ENCODE results near the gene IL20RA. TPM values are rescaled to one million over a fixed set of nuclear protein-coding genes. Genes with fewer than 3 reads are reported as not detected.
"Not testable (repeated sequence)": the region's sequence is repeated elsewhere in the genome, so short reads cannot be mapped to it uniquely, and the experiment has no call there.

The IL20RA gene
- total and polyA plus RNA-seq, 9 donors = 16.0 to 38.7 (median 23.5) TPM

DNA sequence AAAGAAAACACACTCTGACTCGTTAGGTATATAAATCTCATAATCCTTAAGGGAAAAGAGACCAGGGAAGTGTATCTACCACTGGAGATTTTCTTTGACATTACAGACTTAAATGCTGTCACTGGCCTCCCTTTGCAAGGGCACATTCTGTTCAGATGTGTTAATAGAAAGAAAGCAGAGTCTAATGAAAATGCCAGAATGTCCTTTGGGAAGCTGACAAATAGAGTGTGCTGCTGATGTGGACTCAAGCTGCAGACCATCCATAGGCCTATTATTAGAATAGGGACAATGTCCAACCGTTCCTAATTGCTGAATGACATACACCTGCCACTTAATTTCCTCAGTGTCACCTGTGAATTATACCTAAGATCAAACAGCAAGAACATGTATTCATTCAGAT, 81.5 kb downstream of the IL20RA start:
- H3K36me3 ChIP-seq (ENCODE audit: control insufficient read depth, insufficient read depth, low read length) = no peaks in the 10 kb centered on the region
- H3K27ac ChIP-seq (ENCODE audit: low read length) = no peak overlapping the region
- peaks cover 3% of the 10 kb centered on the region for H3K4me1 ChIP-seq (ENCODE audit: control insufficient read depth, insufficient read depth, low read length)
- no peaks in the 10 kb centered on the region for H3K9me3 ChIP-seq (replicated peaks; ENCODE audit: control insufficient read depth, low read depth, low read length)
- 17% methylated on average over 1 of the region's 2 CpGs for WGBS (ENCODE audit: insufficient coverage)
- H3K27me3 ChIP-seq (ENCODE audit: control insufficient read depth, insufficient read depth, low read length) = no peaks in the 10 kb centered on the region
- no peak overlapping the region for H3K4me3 ChIP-seq (ENCODE audit: low read length)
- DNase-seq = no peak

DNA sequence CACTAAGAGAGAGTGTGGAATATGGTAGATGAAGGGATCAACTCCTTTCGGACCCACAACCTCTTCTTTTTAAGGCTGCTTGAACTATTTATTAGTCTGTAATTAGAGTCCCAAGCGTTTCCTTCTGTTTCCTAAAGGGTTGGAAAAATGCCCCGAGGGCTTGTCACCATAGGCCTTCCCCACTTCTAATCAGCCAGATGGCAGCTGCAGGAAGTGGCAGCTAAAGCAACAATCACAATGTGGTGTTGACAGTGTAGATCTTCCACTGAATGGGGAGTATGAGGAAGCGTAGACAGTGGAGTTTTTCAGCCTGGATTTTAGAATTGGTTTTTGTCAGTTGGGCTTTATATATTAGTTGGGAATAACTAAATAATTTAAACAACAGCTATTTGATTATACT, 82.1 kb downstream of the IL20RA start:
- H3K9me3 ChIP-seq (replicated peaks; ENCODE audit: control insufficient read depth, low read depth, low read length) = no peaks in the 10 kb centered on the region
- no peaks in the 10 kb centered on the region for H3K27me3 ChIP-seq (ENCODE audit: control insufficient read depth, insufficient read depth, low read length)
- WGBS (ENCODE audit: insufficient coverage) = no CpG with 5 or more reads among the region's 4 CpGs
- DNase-seq = peak; percentile 40
- no peaks in the 10 kb centered on the region for H3K36me3 ChIP-seq (ENCODE audit: control insufficient read depth, insufficient read depth, low read length)
- peaks cover 3% of the 10 kb centered on the region for H3K4me1 ChIP-seq (ENCODE audit: control insufficient read depth, insufficient read depth, low read length)
- no peak overlapping the region for H3K4me3 ChIP-seq (ENCODE audit: low read length)
- no peak overlapping the region for H3K27ac ChIP-seq (ENCODE audit: low read length)

DNA sequence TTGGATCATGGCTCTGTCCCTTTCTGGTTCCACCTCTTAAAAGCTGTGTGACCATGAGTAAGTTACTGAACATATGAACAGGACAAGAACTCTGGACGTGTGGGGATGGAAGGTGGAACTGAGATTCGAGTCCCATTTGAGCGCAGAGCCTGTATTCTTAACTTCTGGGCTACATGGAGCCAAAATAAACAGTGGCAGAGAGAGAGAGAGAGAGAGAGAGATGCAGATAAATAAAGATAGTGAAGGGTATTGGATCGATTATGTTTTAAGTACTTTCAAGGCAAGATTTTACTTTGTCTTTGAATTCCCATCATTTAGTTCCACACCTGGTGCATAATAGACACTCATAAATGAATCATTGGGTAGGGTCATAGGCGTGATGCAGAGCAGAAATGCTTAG, 82.9 kb downstream of the IL20RA start:
- Histone ChIP-seq H3K4me1 (ENCODE audit: control insufficient read depth, insufficient read depth, low read length) (peaks cover 7% of the 10 kb centered on the region), H3K27me3 (ENCODE audit: control insufficient read depth, insufficient read depth, low read length) (no peaks in the 10 kb centered on the region), H3K27ac (ENCODE audit: low read length) (no peak overlapping the region), H3K36me3 (ENCODE audit: control insufficient read depth, insufficient read depth, low read length) (no peaks in the 10 kb centered on the region), H3K9me3 (replicated peaks; ENCODE audit: control insufficient read depth, low read depth, low read length) (no peaks in the 10 kb centered on the region), H3K4me3 (ENCODE audit: low read length) (no peak overlapping the region)
- WGBS (ENCODE audit: insufficient coverage) = 84% methylated on average over 3 of the region's 5 CpGs
- DNase-seq = no peak

DNA sequence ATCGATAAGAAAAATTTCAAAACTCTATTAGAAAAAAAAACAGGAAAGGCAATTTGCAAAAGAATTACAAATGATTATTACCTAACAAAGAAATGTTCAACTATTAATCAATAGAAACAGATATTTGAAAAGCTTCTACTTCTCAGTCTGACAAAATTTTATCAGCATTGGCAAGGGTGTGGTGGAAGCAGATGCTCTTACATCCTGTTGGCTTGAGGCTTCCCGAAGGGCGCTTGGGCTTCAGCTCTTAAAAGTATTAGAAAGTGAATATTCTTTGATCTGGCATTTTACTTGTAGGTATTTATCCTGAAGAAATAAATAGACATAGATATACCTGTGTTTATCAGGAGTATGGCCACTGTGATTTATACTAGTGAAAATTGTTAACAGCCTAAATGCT, 84.0 kb downstream of the IL20RA start:
- H3K9me3 ChIP-seq (replicated peaks; ENCODE audit: control insufficient read depth, low read depth, low read length) = no peaks in the 10 kb centered on the region
- no CpG with 5 or more reads among the region's 3 CpGs for WGBS (ENCODE audit: insufficient coverage)
- no peak for DNase-seq
- H3K27me3 ChIP-seq (ENCODE audit: control insufficient read depth, insufficient read depth, low read length) = no peaks in the 10 kb centered on the region
- no peak overlapping the region for H3K4me3 ChIP-seq (ENCODE audit: low read length)
- H3K36me3 ChIP-seq (ENCODE audit: control insufficient read depth, insufficient read depth, low read length) = no peaks in the 10 kb centered on the region
- peaks cover 7% of the 10 kb centered on the region for H3K4me1 ChIP-seq (ENCODE audit: control insufficient read depth, insufficient read depth, low read length)
- no peak overlapping the region for H3K27ac ChIP-seq (ENCODE audit: low read length)

DNA sequence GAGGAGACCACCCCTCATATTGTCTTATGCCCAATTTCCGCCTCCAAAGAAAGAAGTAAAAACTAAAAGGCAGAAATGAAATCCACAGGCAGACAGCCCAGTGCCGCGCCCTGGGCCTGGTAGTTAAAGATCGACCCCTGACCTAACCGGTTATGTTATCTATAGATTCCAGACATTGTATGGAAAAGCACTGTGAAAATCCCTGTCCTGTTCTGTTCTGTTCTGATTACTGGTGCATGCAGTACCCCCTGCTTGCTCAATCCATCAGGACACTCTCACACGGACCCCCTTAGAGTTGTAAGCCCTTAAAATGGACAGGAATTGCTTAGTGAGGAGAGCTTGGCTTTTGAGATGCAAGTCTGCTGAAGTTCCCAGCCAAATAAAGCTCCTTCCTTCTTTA, 84.8 kb downstream of the IL20RA start:
- no CpG with 5 or more reads among the region's 6 CpGs for WGBS (ENCODE audit: insufficient coverage)

DNA sequence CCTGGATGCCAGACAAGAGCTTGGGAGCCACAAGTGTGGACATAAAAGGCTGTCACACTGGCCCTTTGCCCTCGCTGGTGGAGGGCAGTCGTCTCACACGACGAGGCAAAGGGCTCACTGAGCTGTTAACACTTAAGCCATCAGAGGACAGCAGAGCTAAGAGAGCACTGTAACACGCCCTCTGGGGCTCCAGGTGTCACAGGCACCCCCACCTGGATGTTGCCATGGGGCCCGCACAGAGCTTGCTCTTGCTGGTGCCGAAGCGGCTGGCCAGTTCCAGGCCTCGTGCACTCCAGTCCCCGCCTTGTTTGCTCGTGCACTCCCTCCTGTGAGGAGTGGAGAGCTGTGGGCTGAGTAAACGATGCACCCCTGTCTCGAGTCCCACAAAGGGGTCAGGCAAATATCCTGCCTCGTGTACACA, 85.3 kb downstream of the IL20RA start:
- DNase-seq = no peak
- Histone ChIP-seq H3K4me3 (ENCODE audit: low read length) (no peak overlapping the region), H3K36me3 (ENCODE audit: control insufficient read depth, insufficient read depth, low read length) (no peaks in the 10 kb centered on the region), H3K4me1 (ENCODE audit: control insufficient read depth, insufficient read depth, low read length) (peaks cover 7% of the 10 kb centered on the region), H3K27me3 (ENCODE audit: control insufficient read depth, insufficient read depth, low read length) (no peaks in the 10 kb centered on the region), H3K27ac (ENCODE audit: low read length) (no peak overlapping the region), H3K9me3 (replicated peaks; ENCODE audit: control insufficient read depth, low read depth, low read length) (no peaks in the 10 kb centered on the region)
- 38% methylated on average over 10 of the region's 14 CpGs for WGBS (ENCODE audit: insufficient coverage)

More for the DNA sequence above, 84.8 kb downstream of the IL20RA start:
- not testable (repeated sequence) for H3K27ac ChIP-seq (ENCODE audit: low read length); DNase-seq; H3K36me3 ChIP-seq (ENCODE audit: control insufficient read depth, insufficient read depth, low read length); H3K4me3 ChIP-seq (ENCODE audit: low read length); H3K27me3 ChIP-seq (ENCODE audit: control insufficient read depth, insufficient read depth, low read length); H3K9me3 ChIP-seq (replicated peaks; ENCODE audit: control insufficient read depth, low read depth, low read length); H3K4me1 ChIP-seq (ENCODE audit: control insufficient read depth, insufficient read depth, low read length)

DNA sequence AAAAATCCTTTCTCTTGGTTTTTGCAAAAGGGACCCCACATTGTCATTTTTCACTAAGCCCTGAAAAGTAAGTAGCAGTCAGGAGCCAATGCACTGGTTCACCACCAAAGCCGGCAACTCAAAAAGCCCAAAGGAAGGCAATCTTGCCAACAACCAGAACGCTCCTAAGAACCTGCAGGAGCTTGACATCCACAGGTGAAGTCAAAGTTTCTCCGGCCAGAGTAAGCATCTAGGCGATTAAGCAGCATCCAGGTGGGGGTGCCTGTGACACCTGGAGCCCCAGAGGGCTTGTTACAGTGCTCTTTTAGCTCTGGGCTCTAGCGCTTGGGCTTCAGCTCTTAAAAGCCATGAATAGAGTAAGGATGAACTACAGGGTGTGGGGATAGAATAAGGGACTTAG, 86.6 kb downstream of the IL20RA start:
- H3K27me3 ChIP-seq (ENCODE audit: control insufficient read depth, insufficient read depth, low read length) = no peaks in the 10 kb centered on the region
- WGBS (ENCODE audit: insufficient coverage) = 75% methylated on average over 4 of the region's 5 CpGs
- no peaks in the 10 kb centered on the region for H3K9me3 ChIP-seq (replicated peaks; ENCODE audit: control insufficient read depth, low read depth, low read length)

DNA sequence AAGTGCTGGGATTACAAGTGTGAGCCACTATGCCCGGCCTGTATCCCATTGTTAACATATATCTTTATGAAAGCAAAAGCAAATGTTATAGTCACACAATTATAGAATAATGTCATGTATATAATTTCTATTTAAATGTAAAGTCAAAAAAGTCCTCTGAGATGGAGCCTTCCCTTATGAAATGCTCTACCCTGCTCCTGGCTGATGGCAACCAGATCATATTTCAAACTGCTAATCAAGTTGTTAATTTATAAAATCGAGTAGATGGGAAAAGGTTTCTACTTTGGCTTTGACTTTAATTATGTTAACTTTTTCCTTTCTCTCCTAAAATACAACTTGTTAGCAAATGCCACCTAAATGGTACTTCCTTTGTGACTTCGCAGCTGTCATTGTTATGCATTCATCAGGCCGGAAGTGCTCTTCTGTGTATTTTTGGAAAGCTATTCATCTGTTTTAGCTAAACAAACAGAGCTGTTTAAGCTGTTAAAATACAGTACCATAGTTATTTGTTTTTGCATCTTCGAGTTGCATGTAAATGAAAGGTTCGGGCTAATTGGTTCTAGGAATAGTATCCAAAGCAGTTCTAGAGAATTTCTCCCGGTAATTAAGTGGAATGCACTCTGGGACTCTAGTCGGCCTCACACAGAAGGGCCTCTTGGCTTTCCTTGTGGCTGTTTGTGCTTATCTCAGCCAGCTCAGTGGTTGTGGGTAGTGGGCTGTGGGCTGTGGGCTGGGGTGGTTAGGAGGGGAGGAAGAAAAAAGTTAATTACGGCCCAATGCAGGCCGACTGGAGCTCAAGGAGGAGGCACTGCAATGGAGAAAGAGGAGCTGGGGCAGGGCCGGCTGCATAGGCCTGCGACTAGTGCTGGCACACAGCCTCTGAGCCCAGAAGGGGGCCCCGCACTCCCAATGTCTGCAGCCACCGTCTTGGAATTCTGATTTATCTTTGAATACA, 87.9 kb downstream of the IL20RA start:
- Histone ChIP-seq H3K36me3 (ENCODE audit: control insufficient read depth, insufficient read depth, low read length) (no peaks in the 10 kb centered on the region), H3K9me3 (replicated peaks; ENCODE audit: control insufficient read depth, low read depth, low read length) (no peaks in the 10 kb centered on the region), H3K27ac (ENCODE audit: low read length) (no peak overlapping the region), H3K4me3 (ENCODE audit: low read length) (no peak overlapping the region), H3K27me3 (ENCODE audit: control insufficient read depth, insufficient read depth, low read length) (no peaks in the 10 kb centered on the region), H3K4me1 (ENCODE audit: control insufficient read depth, insufficient read depth, low read length) (peaks cover 7% of the 10 kb centered on the region)
- 33% methylated on average over 8 of the region's 14 CpGs for WGBS (ENCODE audit: insufficient coverage)
- peak; percentile 20 for DNase-seq

More for the DNA sequence above, 86.6 kb downstream of the IL20RA start:
- Histone ChIP-seq H3K27ac (ENCODE audit: low read length) (no peak overlapping the region), H3K4me1 (ENCODE audit: control insufficient read depth, insufficient read depth, low read length) (peaks cover 7% of the 10 kb centered on the region), H3K36me3 (ENCODE audit: control insufficient read depth, insufficient read depth, low read length) (no peaks in the 10 kb centered on the region), H3K4me3 (ENCODE audit: low read length) (no peak overlapping the region)
- no peak for DNase-seq

DNA sequence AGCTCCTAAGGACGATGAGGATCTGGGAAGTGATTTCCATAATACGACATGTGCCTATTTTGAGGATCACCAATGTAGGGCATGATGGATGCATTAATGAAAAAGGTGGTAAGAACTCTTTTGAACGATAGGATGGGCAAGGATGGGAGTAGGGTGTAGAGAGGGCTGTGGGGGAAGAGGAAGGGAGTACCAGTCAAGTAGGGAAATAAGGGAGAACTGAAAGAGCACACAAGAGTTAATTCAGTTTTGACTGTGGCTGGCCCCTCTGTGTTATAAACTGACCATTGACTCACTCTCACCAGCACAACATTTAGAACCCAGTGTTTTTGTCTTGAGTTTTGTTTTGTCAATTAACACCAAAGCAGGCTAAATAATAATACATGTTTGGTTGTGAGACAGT, 89.6 kb downstream of the IL20RA start:
- peaks cover 7% of the 10 kb centered on the region for H3K4me1 ChIP-seq (ENCODE audit: control insufficient read depth, insufficient read depth, low read length)
- H3K27me3 ChIP-seq (ENCODE audit: control insufficient read depth, insufficient read depth, low read length) = no peaks in the 10 kb centered on the region
- no peaks in the 10 kb centered on the region for H3K36me3 ChIP-seq (ENCODE audit: control insufficient read depth, insufficient read depth, low read length)
- H3K4me3 ChIP-seq (ENCODE audit: low read length) = no peak overlapping the region
- H3K27ac ChIP-seq (ENCODE audit: low read length) = no peak overlapping the region
- no peak for DNase-seq
- no peaks in the 10 kb centered on the region for H3K9me3 ChIP-seq (replicated peaks; ENCODE audit: control insufficient read depth, low read depth, low read length)
- 83% methylated on average over 3 of the region's 3 CpGs for WGBS (ENCODE audit: insufficient coverage)

DNA sequence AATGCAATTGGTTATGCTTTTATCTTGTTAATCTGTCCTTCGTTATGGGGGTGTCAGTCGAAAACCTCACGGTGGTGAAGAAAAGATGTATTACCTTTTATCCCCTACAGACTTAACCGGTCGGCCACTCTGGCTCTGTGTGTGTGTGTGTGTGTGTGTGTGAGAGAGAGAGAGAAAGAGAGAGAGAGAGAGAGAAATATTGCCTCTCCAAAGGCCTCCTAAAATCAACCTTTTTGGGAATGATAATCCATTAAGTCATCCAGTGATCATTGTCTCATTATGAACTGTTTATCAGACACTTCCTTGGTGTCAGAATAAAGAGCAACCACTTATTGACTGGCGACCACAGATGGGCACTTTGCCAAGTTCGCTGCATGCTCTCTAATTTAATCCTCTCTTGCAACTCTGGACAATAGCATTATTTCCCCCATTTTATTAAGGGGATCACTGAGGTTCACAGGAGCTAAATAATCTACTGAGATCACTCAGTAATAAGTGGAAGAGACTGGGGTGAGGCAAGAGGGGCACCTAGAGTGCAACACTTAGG, 92.0 kb downstream of the IL20RA start:
- 60% methylated on average over 1 of the region's 7 CpGs for WGBS (ENCODE audit: insufficient coverage)
- no peak for DNase-seq
- no peaks in the 10 kb centered on the region for H3K36me3 ChIP-seq (ENCODE audit: control insufficient read depth, insufficient read depth, low read length)

More for the DNA sequence above, 92.0 kb downstream of the IL20RA start:
- H3K27ac ChIP-seq (ENCODE audit: low read length) = no peak overlapping the region
- H3K4me3 ChIP-seq (ENCODE audit: low read length) = no peak overlapping the region
- H3K4me1 ChIP-seq (ENCODE audit: control insufficient read depth, insufficient read depth, low read length) = peaks cover 4% of the 10 kb centered on the region
- no peaks in the 10 kb centered on the region for H3K9me3 ChIP-seq (replicated peaks; ENCODE audit: control insufficient read depth, low read depth, low read length)
- H3K27me3 ChIP-seq (ENCODE audit: control insufficient read depth, insufficient read depth, low read length) = no peaks in the 10 kb centered on the region
